Measurements from ENCODE around the gene EFCAB6. TPM values are rescaled to one million over a fixed set of nuclear protein-coding genes. Genes with fewer than 3 reads are reported as not detected.

EFCAB6 gene
- total and polyA plus RNA-seq, 3 donors from 2014 or later = 41.3 to 108 (median 81.5) TPM

DNA sequence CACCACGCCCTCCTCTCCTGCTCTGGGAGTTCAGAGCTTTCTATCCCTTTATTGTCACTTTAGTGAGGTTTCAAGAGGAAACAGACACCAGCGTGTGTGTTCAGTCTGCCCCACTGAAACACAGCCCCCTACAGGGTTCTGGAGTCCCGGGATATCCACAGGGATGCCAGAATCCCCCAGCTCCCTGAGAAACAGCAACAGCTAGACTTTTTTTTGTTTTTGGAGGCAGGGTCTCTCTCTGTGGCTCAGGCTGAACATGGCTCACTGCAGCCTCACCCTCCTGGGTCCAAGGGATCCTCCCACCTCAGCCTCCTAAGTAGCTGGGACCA is 39.8 kb upstream of the EFCAB6 start:
- TF ChIP-seq POLR2A (IDR thresholded peaks at IDR 0.05) = no peak
- TF ChIP-seq, protein P1, sequence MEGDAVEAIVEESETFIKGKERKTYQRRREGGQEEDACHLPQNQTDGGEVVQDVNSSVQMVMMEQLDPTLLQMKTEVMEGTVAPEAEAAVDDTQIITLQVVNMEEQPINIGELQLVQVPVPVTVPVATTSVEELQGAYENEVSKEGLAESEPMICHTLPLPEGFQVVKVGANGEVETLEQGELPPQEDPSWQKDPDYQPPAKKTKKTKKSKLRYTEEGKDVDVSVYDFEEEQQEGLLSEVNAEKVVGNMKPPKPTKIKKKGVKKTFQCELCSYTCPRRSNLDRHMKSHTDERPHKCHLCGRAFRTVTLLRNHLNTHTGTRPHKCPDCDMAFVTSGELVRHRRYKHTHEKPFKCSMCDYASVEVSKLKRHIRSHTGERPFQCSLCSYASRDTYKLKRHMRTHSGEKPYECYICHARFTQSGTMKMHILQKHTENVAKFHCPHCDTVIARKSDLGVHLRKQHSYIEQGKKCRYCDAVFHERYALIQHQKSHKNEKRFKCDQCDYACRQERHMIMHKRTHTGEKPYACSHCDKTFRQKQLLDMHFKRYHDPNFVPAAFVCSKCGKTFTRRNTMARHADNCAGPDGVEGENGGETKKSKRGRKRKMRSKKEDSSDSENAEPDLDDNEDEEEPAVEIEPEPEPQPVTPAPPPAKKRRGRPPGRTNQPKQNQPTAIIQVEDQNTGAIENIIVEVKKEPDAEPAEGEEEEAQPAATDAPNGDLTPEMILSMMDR (IDR thresholded peaks at IDR 0.05) = no peak
- H3K4me1 ChIP-seq = no peaks in the 10 kb centered on the region
- H3K9me3 ChIP-seq = no peaks in the 10 kb centered on the region
- H3K27me3 ChIP-seq = no peaks in the 10 kb centered on the region
- no peak overlapping the region for H3K4me3 ChIP-seq
- H3K27ac ChIP-seq = no peak overlapping the region
- intact Hi-C loops (cut with DNase I; ENCODE audit: low total_unique reads) = no loop called here
- H3K36me3 ChIP-seq (ENCODE audit: low read depth, missing control alignments) = no peaks in the 10 kb centered on the region
- 51 to 75% methylated on average over 3 of the region's 3 CpGs for WGBS, 2 donors
- DNase-seq = no peak

DNA sequence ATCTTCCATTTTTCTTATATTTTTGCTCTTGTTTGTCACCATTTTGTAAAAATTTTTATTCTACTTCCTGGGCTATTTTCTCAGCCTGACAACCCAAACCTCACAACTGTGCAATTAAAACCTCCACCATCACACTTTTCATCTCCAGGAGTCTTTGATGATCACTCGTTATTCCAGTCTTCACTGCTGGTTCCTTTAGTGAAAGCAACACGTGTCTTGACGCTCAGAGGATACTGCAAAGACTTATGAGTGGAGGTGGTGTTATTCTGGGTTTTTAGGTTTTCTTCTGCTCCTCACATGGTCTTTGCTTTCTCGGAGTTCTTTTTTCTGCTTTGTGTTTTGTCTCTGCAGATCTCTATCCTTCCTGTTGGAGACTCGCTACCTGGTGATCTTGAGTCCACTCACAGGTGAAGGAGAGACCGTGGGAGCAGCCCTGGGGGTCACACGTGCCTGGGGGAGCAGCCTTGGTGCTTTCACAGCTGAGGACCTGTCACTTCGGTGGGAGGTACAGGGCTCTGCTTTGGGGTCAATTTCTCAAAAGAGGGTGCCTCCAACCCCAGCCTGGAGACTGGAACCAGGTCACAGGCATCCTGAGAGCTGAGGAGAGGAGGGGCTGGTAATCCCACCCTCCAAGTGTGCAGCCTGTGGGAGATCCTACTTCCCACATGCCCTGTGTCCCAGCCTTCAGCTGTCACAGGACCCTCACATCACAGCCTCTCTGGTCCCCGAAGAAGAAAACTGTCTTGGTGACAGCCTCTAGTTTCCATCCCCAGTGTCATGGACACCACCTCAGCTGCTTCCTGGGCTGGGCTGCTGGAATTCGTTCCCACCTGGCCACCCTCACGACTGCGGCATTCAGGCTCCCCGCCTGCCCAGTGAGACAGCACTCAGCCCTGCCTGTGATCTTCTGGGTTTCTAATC is 39.2 kb upstream of the EFCAB6 start:
- DNase-seq = no peak
- Histone ChIP-seq H3K27me3 (no peaks in the 10 kb centered on the region), H3K4me3 (no peak overlapping the region), H3K36me3 (ENCODE audit: low read depth, missing control alignments) (no peaks in the 10 kb centered on the region), H3K4me1 (no peaks in the 10 kb centered on the region), H3K27ac (no peak overlapping the region), H3K9me3 (no peaks in the 10 kb centered on the region)
- WGBS, 2 donors = 82 to 86% methylated on average over 10 to 13 of the region's 13 CpGs
- TF ChIP-seq, protein P1 (IDR thresholded peaks at IDR 0.05) = no peak
- TF ChIP-seq POLR2A (IDR thresholded peaks at IDR 0.05) = no peak
- intact Hi-C loops (cut with DNase I; ENCODE audit: low total_unique reads) = no loop called here

DNA sequence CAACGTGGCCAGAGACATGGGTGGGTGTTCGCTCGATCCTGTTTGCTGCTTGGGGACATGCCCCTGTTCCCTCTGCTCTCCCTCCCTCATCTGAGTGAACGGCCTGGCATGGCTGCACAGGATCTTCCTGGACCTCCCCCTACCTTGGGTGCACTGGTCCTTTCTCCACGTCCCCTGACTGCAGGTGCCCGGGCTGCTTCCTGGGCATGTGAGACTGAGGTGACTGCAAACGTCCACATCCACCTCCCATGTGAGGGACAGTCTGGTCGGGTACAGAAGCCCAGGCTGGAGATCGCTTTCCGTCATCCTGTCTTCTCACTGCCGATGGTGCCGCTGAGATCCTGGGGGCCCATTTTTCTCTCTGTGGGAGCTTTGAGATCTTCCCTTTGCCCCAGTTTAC is 38.4 kb upstream of the EFCAB6 start:
- Histone ChIP-seq H3K4me1 (no peaks in the 10 kb centered on the region), H3K36me3 (ENCODE audit: low read depth, missing control alignments) (no peaks in the 10 kb centered on the region), H3K4me3 (no peak overlapping the region), H3K27ac (no peak overlapping the region), H3K27me3 (no peaks in the 10 kb centered on the region), H3K9me3 (no peaks in the 10 kb centered on the region)
- intact Hi-C loops (cut with DNase I; ENCODE audit: low total_unique reads) = no loop called here
- TF ChIP-seq POLR2A (IDR thresholded peaks at IDR 0.05) = no peak
- TF ChIP-seq, protein P1 (IDR thresholded peaks at IDR 0.05) = no peak
- WGBS, 2 donors = 78 to 87% methylated on average over 12 of the region's 12 CpGs
- DNase-seq = no peak

DNA sequence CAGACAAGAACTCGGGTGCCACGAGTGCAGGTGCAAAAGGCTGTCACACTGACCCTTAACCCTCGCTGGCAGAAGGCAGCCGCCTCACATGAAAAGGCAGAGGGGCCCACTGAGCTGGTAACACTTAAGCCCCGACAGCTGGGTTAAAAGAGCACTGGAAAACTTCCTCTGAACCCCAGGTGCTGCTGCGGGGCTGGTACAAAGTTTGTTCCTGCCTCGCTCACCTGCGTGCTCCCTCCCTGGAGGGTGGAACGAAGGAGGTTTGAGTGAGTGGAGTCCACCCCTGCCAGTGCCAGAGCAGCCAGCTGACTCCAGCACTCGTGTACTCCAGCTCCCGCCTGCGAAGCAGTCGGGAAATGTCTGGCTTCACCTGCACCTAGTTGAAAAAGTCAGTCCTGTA is 37.6 kb upstream of the EFCAB6 start:
- intact Hi-C loops (cut with DNase I; ENCODE audit: low total_unique reads) = no loop called here
- no peaks in the 10 kb centered on the region for H3K9me3 ChIP-seq
- H3K27ac ChIP-seq = no peak overlapping the region
- no peaks in the 10 kb centered on the region for H3K4me1 ChIP-seq
- H3K4me3 ChIP-seq = no peak overlapping the region
- TF ChIP-seq, protein P1 (IDR thresholded peaks at IDR 0.05) = no peak
- TF ChIP-seq POLR2A (IDR thresholded peaks at IDR 0.05) = no peak
- WGBS, 2 donors = 76 to 85% methylated on average over 11 to 13 of the region's 13 CpGs
- no peak for DNase-seq
- H3K36me3 ChIP-seq (ENCODE audit: low read depth, missing control alignments) = no peaks in the 10 kb centered on the region
- H3K27me3 ChIP-seq = no peaks in the 10 kb centered on the region
